Amygdala (tissue), 56 donors: ENCODE results near the gene CDC42EP4.

Source experiments
- DNase-seq, 56 donors: peaks; one replicate each; lab custom pipeline; 2025; lab: John Stamatoyannopoulos, UW

The CDC42EP4 gene

DNA sequence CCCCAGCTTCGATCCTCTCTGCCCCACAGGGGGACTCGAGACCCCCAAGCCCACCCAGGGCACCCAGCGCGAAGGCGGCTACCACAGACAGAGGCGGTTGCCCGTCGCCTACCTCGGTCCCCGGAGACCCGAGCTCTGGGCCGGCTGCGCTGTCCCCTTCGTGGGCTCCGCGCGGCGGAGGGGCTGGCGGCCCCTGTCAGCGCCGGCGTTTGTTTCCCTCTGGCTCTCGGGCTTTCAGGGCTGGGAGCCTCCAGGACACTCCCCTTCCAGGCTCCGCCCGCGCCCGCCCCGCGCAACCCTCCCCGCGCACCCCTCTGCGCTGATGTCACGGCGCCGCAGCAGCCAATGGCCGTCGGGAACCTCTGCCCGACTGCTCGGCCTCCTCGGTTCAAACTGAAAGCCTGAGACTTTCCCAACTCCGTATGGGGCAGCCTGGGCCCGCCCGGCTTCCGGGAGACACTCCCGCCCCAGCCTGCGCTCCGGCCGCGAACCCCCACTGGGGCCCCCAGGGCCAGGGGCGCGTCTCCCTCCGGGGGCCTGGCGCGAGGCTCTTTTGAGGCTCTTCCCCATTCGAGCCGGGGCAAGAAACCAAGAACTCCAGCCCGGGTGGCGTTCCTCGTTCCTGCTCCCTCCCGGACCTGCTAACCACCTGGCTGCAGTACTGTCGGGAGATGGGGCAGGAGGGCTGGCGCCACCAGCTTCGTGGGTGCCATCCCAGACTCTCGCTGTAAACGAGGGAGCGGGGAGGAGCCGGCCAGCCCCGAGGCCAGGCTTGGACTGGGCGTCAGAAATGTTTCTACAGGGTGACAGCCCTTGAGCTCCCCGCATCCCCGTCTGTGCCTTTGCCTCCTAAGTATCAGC lies at the start of gene CDC42EP4:
Gene CDC42EP4, minus strand, starts transcription at position 221 of the 861 bp plus-strand sequence. CDS start 25,501 bp downstream, outside the sequence.
- DNase-seq, result peak; percentile 48 to 97 (median 89)

DNA sequence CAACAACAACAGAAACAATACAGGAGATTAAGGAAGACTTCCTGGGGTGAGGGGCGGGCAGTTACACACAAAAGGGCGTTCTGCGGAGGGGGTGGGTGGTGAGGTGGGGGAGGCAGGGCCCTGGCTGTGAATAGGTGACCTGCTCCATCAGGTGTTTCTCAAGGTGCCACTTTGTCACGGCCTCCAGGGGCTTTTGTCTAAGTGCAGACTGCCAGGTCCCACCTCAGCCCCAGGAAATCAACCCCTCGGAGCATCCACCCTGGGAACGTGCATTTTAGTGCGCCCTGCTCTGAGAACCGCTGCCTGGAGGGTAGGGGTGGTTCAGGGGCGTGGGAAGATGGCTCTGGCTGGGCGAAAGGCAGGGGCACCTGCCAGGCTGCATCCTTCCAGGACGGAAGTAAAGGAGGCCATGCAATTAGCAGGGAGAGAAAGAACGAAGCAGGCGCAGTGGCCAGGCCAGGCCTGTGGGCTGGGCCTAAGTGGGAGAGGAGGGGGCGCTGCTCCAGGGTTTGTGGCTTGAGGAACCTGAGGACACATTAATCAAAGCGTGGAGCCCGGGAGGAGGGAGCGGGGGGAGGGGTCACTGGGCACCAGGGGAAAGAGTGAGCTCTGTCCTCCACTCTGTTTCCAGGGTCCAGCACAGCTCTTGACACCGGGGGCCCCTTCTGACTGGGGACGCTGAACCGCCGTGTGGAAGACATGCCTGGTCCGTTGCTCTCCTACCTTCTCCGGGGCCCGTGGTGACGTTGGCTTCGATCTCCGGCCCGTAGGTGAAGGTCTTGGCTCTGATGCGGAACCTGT lies 49.4 kb upstream of the CDC42EP4 start:
- DNase-seq, result no peak

DNA sequence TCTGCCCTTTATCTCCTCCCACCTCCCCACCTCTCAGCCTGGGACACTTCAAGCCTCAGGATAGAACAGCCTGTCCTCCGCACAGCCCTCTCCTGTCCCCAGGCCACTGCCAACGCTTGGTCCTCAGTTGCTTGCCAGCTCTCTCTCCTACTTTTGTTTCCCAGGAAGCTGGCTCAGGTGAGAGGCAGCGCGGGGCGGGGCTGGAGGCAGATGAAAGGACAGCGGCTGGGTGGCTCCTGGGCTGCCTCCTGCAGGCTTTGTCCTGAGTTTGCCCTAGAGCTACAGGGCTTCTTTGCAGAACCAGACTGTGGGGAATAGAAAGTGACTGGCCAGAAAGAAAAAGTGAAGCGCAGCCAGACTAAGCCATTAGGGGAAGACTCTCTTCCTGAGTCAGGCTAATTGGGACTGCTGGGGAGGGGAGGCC lies 48.2 kb upstream of the CDC42EP4 start:
- peak in 13 of 56 donors; percentile 13 to 55 (median 33) for DNase-seq

DNA sequence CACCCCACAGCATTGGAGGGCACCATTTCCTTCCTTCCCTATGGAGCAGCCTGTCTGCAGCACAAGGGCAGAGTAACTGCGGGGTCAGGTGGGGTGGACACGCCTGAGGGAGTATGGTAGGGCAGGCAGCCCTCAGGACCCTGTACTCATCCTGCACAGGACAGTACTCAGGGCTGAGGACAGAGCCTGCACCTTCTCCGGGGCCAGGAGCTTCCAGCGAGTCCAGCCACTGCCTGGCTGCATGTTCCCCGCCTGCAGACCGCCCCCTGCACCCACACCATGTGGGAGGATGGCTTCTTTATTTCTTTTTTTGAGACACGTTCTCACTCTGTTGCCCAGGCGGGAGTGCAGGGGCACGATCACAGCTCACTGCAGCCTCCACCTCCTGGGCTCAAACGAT lies 47.6 kb upstream of the CDC42EP4 start:
- DNase-seq, result no peak

- DNase-seq, result no peak
Measured at GRCh38 chr17:73358668-73359067, 46.9 kb upstream of the CDC42EP4 start.

GRCh38 chr17:73357981-73358380 lies 46.2 kb upstream of the CDC42EP4 start:
- no peak for DNase-seq

DNA sequence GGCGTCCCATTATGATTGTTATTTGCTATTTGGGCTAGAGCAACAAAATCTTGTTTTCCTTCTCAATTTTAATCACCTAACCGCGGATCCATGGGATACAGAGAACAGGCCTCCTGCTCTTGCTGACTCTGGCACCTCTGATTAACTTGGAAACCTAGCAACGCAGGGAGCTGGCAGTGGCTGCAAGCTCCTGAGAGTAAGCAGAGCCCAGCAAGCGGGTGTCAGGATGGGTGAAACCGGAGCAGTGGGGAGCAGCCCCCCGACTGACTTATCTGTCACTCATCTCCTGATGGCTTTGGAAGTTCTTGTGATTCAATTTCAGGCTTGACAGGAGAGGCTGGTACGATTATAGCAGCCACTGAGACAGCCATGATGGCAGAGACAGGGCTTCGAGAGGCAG lies 45.5 kb upstream of the CDC42EP4 start:
- DNase-seq, result peak in 5 of 56 donors; percentile 8 to 45 (median 26)

- peak in 1 of 56 donors; percentile 43 for DNase-seq
Measured at GRCh38 chr17:73356561-73357170, 44.9 kb upstream of the CDC42EP4 start.

GRCh38 chr17:73354423-73355284 lies 42.9 kb upstream of the CDC42EP4 start:
- no peak for DNase-seq

DNA sequence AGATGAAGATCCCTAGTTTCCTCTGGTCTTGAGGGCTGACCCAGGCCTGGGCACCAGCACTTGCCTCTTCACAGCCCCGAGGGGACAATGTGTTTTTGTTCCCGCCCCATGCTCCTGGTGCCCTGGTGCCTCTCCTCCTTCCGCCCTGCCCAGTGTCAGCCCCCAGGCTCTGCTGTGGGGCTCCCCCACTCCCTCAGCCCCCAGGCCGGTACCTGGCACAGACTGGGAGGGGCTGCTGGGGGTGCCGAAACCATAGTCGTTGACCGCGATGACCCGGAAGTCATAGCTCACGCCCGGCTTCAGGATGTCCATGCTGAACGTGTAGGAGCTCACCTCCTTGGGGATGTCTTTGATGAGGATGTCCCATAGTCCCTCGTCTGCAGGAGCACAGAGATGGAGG lies 40.5 kb upstream of the CDC42EP4 start:
- DNase-seq, result no peak

DNA sequence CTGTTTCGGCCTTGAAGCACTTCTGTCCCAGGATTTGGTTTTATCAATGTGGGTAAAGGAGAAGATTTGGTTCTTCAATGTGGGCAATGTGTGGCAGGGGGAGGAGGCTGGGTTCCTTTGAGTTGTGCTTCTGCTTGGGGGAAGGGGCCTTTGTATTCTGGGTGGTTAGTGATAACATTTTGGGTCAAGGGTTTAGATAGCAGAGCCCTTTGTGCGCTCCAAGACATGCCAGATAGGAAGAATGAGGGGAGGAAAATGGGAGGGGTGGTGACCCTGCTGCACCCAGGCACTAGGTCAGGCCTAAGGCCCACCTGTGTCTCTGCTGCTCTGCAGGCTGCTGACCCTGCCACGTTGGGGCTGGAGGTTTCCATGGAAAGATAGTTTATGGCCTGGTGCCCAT lies 40.0 kb upstream of the CDC42EP4 start:
- no peak for DNase-seq

GRCh38 chr17:73350864-73351263 lies 39.1 kb upstream of the CDC42EP4 start:
- no peak for DNase-seq

GRCh38 chr17:73349647-73350046 lies 37.8 kb upstream of the CDC42EP4 start:
- no peak for DNase-seq

GRCh38 chr17:73349138-73349537 lies 37.3 kb upstream of the CDC42EP4 start:
- peak in 51 of 56 donors; percentile 24 to 87 (median 67) for DNase-seq

GRCh38 chr17:73348829-73349095 lies 37.0 kb upstream of the CDC42EP4 start:
- no peak for DNase-seq

GRCh38 chr17:73348018-73348828 lies 36.4 kb upstream of the CDC42EP4 start:
- DNase-seq, result no peak

GRCh38 chr17:73347351-73347750 lies 35.5 kb upstream of the CDC42EP4 start:
- DNase-seq, result peak in 48 of 56 donors; percentile 18 to 88 (median 62)

GRCh38 chr17:73346501-73347162 lies 34.8 kb upstream of the CDC42EP4 start:
- DNase-seq, result no peak
